Chondrocyte (in vitro differentiated cells): ENCODE results near the gene SPATA21. TPM values are rescaled to one million over a fixed set of nuclear protein-coding genes. Genes with fewer than 3 reads are reported as not detected.

Experiments used
- DNase-seq: peaks from one replicate; pipeline ENCODE4 v3.0.0; 2021; ENCODE audit warnings: mixed read lengths, low spot score
- H3K27ac Mint-ChIP-seq: one replicate; pipeline ENCODE4 v1.8.0; 2021; ENCODE audit warnings: mild to moderate bottlenecking, moderate library complexity, mixed read lengths; ENCODE audit not compliant: unreplicated experiment
- H3K27me3 Mint-ChIP-seq: 2 replicates; pipeline ENCODE4 v1.8.0; 2021; ENCODE audit warnings: low read depth, mixed read lengths
- H3K36me3 Mint-ChIP-seq: 2 replicates; pipeline ENCODE4 v1.8.0; 2021; ENCODE audit warnings: low read depth, mixed read lengths
- H3K4me1 Mint-ChIP-seq: 2 replicates; pipeline ENCODE4 v1.8.0; 2021; ENCODE audit warnings: low read depth, mild to moderate bottlenecking, mixed read lengths
- H3K4me3 Mint-ChIP-seq: one replicate; pipeline ENCODE4 v1.8.0; 2021; ENCODE audit warnings: mild to moderate bottlenecking, moderate library complexity, mixed read lengths; ENCODE audit not compliant: unreplicated experiment
- H3K9me3 Mint-ChIP-seq: 2 replicates; pipeline ENCODE4 v1.8.0; 2021; ENCODE audit warnings: low read depth, mixed read lengths
- CTCF ChIP-seq: fragments of 200-600 bp; sonication (generic); IDR thresholded peaks from 2 replicates; pipeline ENCODE4 v1.5.0; 2021; ENCODE audit warnings: antibody characterized with exemption, mild to moderate bottlenecking, moderate library complexity
- total RNA-seq: library from RNA; stranded (reverse); gene quantifications from 3 replicates; pipeline ENCODE4 v1.2.1, GENCODE V29; 2021

Gene SPATA21
- total RNA-seq, 1 donor from 2014 or later, result not detected

- H3K27me3 Mint-ChIP-seq, result no peaks in the 10 kb centered on the region
- H3K4me1 Mint-ChIP-seq, result no peaks in the 10 kb centered on the region
- H3K9me3 Mint-ChIP-seq, result no peaks in the 10 kb centered on the region
- DNase-seq, result peak; percentile 70
- H3K36me3 Mint-ChIP-seq, result peaks cover 41% of the 10 kb centered on the region
- H3K4me3 Mint-ChIP-seq, result no peak overlapping the region
- H3K27ac Mint-ChIP-seq, result peak overlapping the region; percentile 49
- no peak for TF ChIP-seq CTCF
These were observed 14.8 kb upstream of the SPATA21 start for GRCh38 chr1:16451841-16452528.

GRCh38 chr1:16450863-16451481 lies 13.7 kb upstream of the SPATA21 start:
- peak; percentile 3 for DNase-seq
- no peaks in the 10 kb centered on the region for H3K4me1 Mint-ChIP-seq
- no peak overlapping the region for H3K4me3 Mint-ChIP-seq
- H3K27me3 Mint-ChIP-seq, result no peaks in the 10 kb centered on the region
- H3K27ac Mint-ChIP-seq, result no peak overlapping the region
- peaks cover 37% of the 10 kb centered on the region for H3K36me3 Mint-ChIP-seq
- no peak for TF ChIP-seq CTCF
- H3K9me3 Mint-ChIP-seq, result no peaks in the 10 kb centered on the region

- Mint-ChIP-seq H3K27me3 (no peaks in the 10 kb centered on the region), H3K4me3 (no peak overlapping the region), H3K9me3 (no peaks in the 10 kb centered on the region), H3K27ac (no peak overlapping the region), H3K4me1 (no peaks in the 10 kb centered on the region), H3K36me3 (peaks cover 32% of the 10 kb centered on the region)
- no peak for TF ChIP-seq CTCF
- peak; percentile 35 for DNase-seq
These were observed 12.4 kb upstream of the SPATA21 start for GRCh38 chr1:16449666-16450065.

- Mint-ChIP-seq H3K36me3 (peaks cover 35% of the 10 kb centered on the region), H3K27me3 (no peaks in the 10 kb centered on the region), H3K4me1 (no peaks in the 10 kb centered on the region), H3K9me3 (no peaks in the 10 kb centered on the region), H3K27ac (no peak overlapping the region), H3K4me3 (no peak overlapping the region)
- no peak for TF ChIP-seq CTCF
- DNase-seq, result peak; percentile 51
These were observed 11.8 kb upstream of the SPATA21 start for GRCh38 chr1:16449065-16449464.

- no peak overlapping the region for H3K27ac Mint-ChIP-seq
- DNase-seq, result peak; percentile 38
- TF ChIP-seq CTCF, result no peak
- peaks cover 29% of the 10 kb centered on the region for H3K36me3 Mint-ChIP-seq
- no peak overlapping the region for H3K4me3 Mint-ChIP-seq
- H3K4me1 Mint-ChIP-seq, result peaks cover 7% of the 10 kb centered on the region
- no peaks in the 10 kb centered on the region for H3K9me3 Mint-ChIP-seq
- no peaks in the 10 kb centered on the region for H3K27me3 Mint-ChIP-seq
These were observed 10.4 kb upstream of the SPATA21 start for GRCh38 chr1:16447641-16448040.
